ENCODE results near the gene POC1A. TPM values are rescaled to one million over a fixed set of nuclear protein-coding genes. Genes with fewer than 3 reads are reported as not detected.
A peak's percentile ranks its signal among the peaks of the same experiment; 100 is the strongest.

The POC1A gene
- total RNA-seq, 3 donors from 2014 or later = 9.7 to 14.3 (median 11.7) TPM

- DNase-seq (no peak), ATAC-seq (no peak)
- Mint-ChIP-seq H3K9me3 (no peaks in the 10 kb centered on the region), H3K4me1 (ENCODE audit: low read depth) (no peaks in the 10 kb centered on the region), H3K27me3 (ENCODE audit: low read depth) (no peaks in the 10 kb centered on the region), H3K36me3 (ENCODE audit: insufficient read depth) (no peaks in the 10 kb centered on the region), H3K4me3 (no peak overlapping the region)
These were observed 17.7 kb downstream of the POC1A start for GRCh38 chr3:52136513-52136912.

DNA sequence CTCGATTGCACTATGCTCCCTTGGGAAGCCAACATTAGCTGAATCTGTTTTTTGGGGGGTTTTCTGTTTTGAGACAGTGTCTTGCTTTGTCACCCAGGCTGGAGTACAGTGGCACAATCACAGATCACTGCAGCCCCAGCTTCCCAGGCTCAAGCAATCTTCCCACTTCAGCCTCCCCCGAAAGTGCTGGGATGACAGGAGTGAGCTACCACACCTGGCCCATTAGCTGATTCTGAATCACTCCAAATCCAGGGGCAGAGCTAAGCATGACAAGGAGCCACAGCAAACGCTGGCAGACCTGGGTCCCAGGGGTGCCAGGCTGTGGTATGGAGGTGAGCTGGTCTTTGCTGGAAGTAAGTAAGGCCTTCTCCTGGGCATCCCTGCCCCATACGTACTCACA, 18.9 kb downstream of the POC1A start:
- H3K36me3 Mint-ChIP-seq (ENCODE audit: insufficient read depth) = no peaks in the 10 kb centered on the region
- H3K4me1 Mint-ChIP-seq (ENCODE audit: low read depth) = no peaks in the 10 kb centered on the region
- H3K27me3 Mint-ChIP-seq (ENCODE audit: low read depth) = no peaks in the 10 kb centered on the region
- H3K4me3 Mint-ChIP-seq = no peak overlapping the region
- ATAC-seq (no peak), DNase-seq (no peak)
- H3K9me3 Mint-ChIP-seq = no peaks in the 10 kb centered on the region

DNA sequence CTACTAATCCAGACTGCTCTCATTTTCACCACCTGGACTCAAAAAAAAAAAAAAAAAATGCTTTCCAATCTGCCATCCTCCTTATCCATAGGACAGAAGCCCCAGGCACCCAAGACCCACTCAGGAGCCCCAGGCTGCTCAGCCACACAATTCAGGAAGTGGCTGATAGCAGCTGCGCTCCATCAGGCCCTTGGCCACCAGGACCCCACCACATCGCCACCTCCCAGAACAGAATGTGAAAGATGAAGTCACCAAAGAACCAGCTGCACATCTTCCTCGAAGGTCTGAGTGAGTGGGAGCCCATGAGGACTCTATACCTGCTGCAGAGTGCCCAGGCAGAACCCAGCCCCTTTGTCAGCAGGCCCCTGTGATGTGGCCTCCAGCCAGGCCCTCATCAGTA, 19.5 kb downstream of the POC1A start:
- H3K9me3 Mint-ChIP-seq = no peaks in the 10 kb centered on the region
- no peaks in the 10 kb centered on the region for H3K36me3 Mint-ChIP-seq (ENCODE audit: insufficient read depth)
- H3K27me3 Mint-ChIP-seq (ENCODE audit: low read depth) = no peaks in the 10 kb centered on the region
- DNase-seq (no peak), ATAC-seq (no peak)
- H3K4me3 Mint-ChIP-seq = no peak overlapping the region
- no peaks in the 10 kb centered on the region for H3K4me1 Mint-ChIP-seq (ENCODE audit: low read depth)

DNA sequence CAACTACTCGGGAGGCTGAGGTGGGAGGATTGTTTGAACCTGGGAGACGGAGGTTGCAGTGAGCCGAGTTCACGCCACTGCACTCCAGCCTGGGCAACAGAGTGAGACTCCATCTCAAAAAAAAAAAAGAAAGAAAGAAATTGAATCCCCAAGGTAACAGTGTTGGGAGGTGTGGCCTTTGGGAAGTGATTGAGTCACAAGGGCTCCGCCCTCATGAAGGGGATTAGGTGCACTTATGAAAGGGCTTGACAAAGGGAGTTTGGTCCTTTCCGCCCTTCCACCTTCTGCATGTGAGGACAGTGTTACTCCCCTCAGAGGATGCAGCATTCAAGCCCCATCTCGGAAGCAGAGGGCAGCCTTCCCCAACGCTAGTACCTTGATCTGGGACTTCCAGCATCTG, 21.3 kb downstream of the POC1A start:
- DNase-seq = no peak
- H3K4me1 Mint-ChIP-seq (ENCODE audit: low read depth) = no peaks in the 10 kb centered on the region

GRCh38 chr3:52132041-52132440, 22.2 kb downstream of the POC1A start:
- H3K4me3 Mint-ChIP-seq = no peak overlapping the region
- ATAC-seq = no peak
- no peaks in the 10 kb centered on the region for H3K36me3 Mint-ChIP-seq (ENCODE audit: insufficient read depth)
- no peak for DNase-seq
- no peaks in the 10 kb centered on the region for H3K4me1 Mint-ChIP-seq (ENCODE audit: low read depth)
- no peaks in the 10 kb centered on the region for H3K9me3 Mint-ChIP-seq
- H3K27me3 Mint-ChIP-seq (ENCODE audit: low read depth) = no peaks in the 10 kb centered on the region

More for the DNA sequence above, 21.3 kb downstream of the POC1A start:
- Mint-ChIP-seq H3K9me3 (no peaks in the 10 kb centered on the region), H3K36me3 (ENCODE audit: insufficient read depth) (no peaks in the 10 kb centered on the region), H3K27me3 (ENCODE audit: low read depth) (no peaks in the 10 kb centered on the region), H3K4me3 (no peak overlapping the region)
- ATAC-seq = no peak

DNA sequence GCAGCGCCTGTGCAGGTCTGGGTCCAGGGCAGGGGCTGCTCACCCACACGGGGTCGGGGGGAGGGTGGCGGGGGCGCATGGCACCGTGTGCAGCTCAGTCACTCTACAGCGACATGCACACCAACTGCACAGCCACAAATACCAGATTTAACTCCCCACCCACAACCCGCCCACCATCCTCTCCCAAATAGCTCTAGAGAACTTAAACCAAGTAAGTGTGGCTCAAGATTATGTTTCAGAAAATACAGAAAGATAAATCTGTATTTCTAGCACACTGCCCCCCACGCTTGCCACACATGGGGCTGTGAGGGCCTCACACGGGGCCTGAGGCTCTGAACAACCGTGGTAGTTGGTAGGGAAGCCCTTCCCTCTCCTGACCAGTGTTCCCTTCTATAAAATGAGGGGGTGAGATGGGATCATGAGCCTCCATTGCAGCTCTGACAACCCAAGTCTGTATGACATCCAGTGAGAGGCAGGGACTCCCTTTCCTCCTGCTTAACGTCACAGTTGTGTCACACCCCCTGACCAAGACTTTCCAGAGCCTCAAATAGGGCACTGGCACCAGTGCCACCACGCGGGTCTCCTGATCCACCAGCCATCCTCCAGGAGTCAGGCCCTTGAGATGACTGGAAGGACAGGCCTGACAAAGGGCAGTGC, 23.1 kb downstream of the POC1A start:
- Mint-ChIP-seq H3K36me3 (ENCODE audit: insufficient read depth) (no peaks in the 10 kb centered on the region), H3K4me1 (ENCODE audit: low read depth) (no peaks in the 10 kb centered on the region), H3K27me3 (ENCODE audit: low read depth) (no peaks in the 10 kb centered on the region), H3K9me3 (no peaks in the 10 kb centered on the region), H3K4me3 (no peak overlapping the region)
- no peak for ATAC-seq
- no peak for DNase-seq

DNA sequence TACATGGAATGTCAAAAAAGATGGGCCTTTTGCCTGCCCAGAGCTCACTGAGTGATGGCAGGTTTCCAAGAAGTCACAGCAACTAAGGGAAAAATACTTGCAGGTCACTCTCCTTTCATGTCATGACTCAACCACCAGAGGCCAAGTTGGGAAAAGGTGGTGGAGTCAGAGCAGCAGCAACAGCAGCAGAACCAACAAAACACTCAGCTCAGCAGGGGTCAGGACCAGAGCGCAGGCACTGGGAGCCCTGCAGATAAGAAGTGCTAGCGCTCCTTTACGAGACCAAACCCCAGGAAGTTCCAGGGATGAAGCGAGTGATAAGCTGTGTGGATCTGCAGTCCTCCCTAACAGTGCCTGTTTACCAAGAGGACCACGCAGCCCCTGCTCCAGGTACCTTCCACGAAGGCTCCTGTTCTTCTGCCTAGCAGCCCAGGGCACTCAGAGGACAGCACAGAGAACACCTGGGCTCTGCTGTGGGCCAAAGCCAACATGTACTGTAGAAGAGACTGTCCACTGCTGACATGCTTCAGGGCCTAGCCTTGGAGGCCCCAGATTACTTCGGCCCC, 26.0 kb downstream of the POC1A start:
- no peaks in the 10 kb centered on the region for H3K9me3 Mint-ChIP-seq
- no peaks in the 10 kb centered on the region for H3K4me1 Mint-ChIP-seq (ENCODE audit: low read depth)
- ATAC-seq (no peak), DNase-seq (no peak)
- H3K4me3 Mint-ChIP-seq = no peak overlapping the region
- no peaks in the 10 kb centered on the region for H3K36me3 Mint-ChIP-seq (ENCODE audit: insufficient read depth)
- H3K27me3 Mint-ChIP-seq (ENCODE audit: low read depth) = no peaks in the 10 kb centered on the region

DNA sequence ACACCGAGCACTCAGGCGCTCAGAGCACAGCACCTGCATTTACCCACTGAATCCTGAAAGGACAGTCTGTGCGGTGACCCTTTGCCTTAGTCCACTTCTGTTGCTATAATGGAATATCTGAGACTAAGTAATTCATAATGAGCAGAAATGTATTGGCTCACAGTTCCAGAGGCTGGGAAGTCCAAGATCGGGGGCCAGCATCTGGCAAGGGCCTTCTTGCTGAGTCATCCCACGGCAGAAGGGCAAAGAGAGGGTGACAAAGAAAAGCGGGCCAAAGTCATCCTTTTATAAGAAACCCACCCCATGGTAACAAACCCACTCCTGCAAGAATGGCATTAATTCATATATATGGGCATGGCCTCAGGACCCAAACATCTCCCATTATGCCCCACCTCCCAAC, 27.7 kb downstream of the POC1A start:
- H3K36me3 Mint-ChIP-seq (ENCODE audit: insufficient read depth) = no peaks in the 10 kb centered on the region
- no peaks in the 10 kb centered on the region for H3K27me3 Mint-ChIP-seq (ENCODE audit: low read depth)
- ATAC-seq = no peak
- no peak overlapping the region for H3K4me3 Mint-ChIP-seq
- DNase-seq = no peak
- H3K4me1 Mint-ChIP-seq (ENCODE audit: low read depth) = peaks cover 2% of the 10 kb centered on the region
- no peaks in the 10 kb centered on the region for H3K9me3 Mint-ChIP-seq

DNA sequence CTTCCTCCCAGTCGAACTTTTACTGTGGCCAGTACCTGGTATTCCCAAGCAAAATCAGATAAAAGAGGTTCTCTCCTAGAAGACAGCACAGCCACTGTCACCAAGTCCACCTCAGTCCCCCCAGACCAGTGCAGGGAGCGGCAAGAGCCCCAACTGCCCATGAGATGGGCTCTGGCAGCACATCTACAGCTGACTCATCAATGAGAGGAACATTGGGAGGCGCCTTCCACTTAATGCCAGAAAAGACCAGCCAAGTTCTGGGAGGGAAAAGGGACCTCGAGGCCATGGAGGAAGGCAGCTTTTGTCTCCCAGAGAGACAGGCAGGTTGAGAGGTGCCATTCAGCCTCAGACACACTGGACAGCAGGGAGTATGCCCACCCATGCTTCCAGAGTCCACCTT, 28.2 kb downstream of the POC1A start:
- peaks cover 2% of the 10 kb centered on the region for H3K4me1 Mint-ChIP-seq (ENCODE audit: low read depth)
- H3K4me3 Mint-ChIP-seq = no peak overlapping the region

GRCh38 chr3:52124766-52125165, 29.5 kb downstream of the POC1A start:
- Mint-ChIP-seq H3K36me3 (ENCODE audit: insufficient read depth) (no peaks in the 10 kb centered on the region), H3K4me1 (ENCODE audit: low read depth) (peaks cover 2% of the 10 kb centered on the region), H3K27me3 (ENCODE audit: low read depth) (no peaks in the 10 kb centered on the region), H3K9me3 (no peaks in the 10 kb centered on the region), H3K4me3 (no peak overlapping the region)
- DNase-seq = no peak
- no peak for ATAC-seq

More for the DNA sequence above, 28.2 kb downstream of the POC1A start:
- H3K36me3 Mint-ChIP-seq (ENCODE audit: insufficient read depth) = no peaks in the 10 kb centered on the region
- no peaks in the 10 kb centered on the region for H3K9me3 Mint-ChIP-seq
- DNase-seq = no peak
- H3K27me3 Mint-ChIP-seq (ENCODE audit: low read depth) = no peaks in the 10 kb centered on the region
- no peak for ATAC-seq

GRCh38 chr3:52124126-52124525, 30.1 kb downstream of the POC1A start:
- Mint-ChIP-seq H3K4me3 (no peak overlapping the region), H3K4me1 (ENCODE audit: low read depth) (peaks cover 2% of the 10 kb centered on the region), H3K9me3 (no peaks in the 10 kb centered on the region), H3K27me3 (ENCODE audit: low read depth) (no peaks in the 10 kb centered on the region), H3K36me3 (ENCODE audit: insufficient read depth) (no peaks in the 10 kb centered on the region)
- no peak for DNase-seq
- no peak for ATAC-seq

DNA sequence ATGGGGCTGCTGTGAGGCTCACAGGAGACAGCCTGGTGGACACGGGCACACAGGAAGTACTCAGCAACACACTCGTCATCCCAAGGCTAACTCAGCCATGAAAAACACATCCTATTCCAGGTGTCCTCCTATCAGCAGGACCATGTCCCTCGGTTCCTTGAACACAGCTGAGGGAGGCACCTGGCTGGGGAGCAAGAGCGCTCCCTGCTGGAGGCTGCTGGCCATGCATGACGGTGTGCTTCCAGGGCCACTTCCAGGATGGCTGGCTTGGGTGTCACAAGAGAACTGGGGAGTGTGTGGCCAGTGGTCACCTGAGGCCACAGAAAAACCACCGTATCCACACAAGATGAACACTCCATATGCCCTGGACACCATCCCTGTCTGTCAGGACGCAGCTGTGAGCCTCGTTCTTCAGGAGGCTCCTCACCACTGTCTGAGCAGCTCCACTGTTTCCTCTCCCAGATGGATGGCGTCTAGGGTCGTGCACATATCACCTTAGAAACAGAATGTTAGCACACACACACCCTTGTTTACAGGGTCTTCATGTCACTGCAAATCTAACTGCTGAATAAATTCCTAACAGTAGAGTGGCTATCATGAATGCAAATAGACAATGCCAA, 31.0 kb downstream of the POC1A start:
- DNase-seq = peak; percentile 75
- peak; percentile 91 to 92 for ATAC-seq
- H3K4me3 Mint-ChIP-seq = no peak overlapping the region
- no peaks in the 10 kb centered on the region for H3K27me3 Mint-ChIP-seq (ENCODE audit: low read depth)
- H3K36me3 Mint-ChIP-seq (ENCODE audit: insufficient read depth) = no peaks in the 10 kb centered on the region
- peaks cover 2% of the 10 kb centered on the region for H3K4me1 Mint-ChIP-seq (ENCODE audit: low read depth)
- H3K9me3 Mint-ChIP-seq = no peaks in the 10 kb centered on the region

- ATAC-seq (no peak), DNase-seq (no peak)
- H3K4me1 Mint-ChIP-seq (ENCODE audit: low read depth) = peaks cover 2% of the 10 kb centered on the region
- no peaks in the 10 kb centered on the region for H3K36me3 Mint-ChIP-seq (ENCODE audit: insufficient read depth)
- H3K4me3 Mint-ChIP-seq = no peak overlapping the region
- no peaks in the 10 kb centered on the region for H3K9me3 Mint-ChIP-seq
- no peaks in the 10 kb centered on the region for H3K27me3 Mint-ChIP-seq (ENCODE audit: low read depth)
These were observed 31.7 kb downstream of the POC1A start for GRCh38 chr3:52122491-52122890.

DNA sequence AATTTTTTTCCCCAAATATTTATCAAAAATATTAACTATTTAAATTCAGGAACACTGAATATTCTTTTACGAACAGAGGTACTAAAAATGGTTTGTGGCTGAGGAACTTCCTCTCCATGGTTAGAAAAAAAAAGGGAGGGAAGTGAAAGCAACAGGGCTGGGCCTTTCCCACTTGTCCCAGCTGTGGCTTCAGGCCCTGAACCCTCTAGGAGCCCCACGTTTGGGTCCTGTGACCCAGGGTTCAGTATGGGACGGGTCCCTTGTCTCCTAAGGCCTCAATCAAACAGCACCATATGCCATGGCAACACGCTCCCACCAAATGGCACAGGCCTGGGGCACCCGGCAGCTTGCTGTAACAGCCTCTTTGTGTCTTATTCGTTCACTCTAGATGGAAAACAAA, 32.4 kb downstream of the POC1A start:
- Mint-ChIP-seq H3K36me3 (ENCODE audit: insufficient read depth) (no peaks in the 10 kb centered on the region), H3K4me3 (no peak overlapping the region), H3K4me1 (ENCODE audit: low read depth) (peaks cover 2% of the 10 kb centered on the region), H3K27me3 (ENCODE audit: low read depth) (no peaks in the 10 kb centered on the region), H3K9me3 (no peaks in the 10 kb centered on the region)
- no peak for DNase-seq
- no peak for ATAC-seq

DNA sequence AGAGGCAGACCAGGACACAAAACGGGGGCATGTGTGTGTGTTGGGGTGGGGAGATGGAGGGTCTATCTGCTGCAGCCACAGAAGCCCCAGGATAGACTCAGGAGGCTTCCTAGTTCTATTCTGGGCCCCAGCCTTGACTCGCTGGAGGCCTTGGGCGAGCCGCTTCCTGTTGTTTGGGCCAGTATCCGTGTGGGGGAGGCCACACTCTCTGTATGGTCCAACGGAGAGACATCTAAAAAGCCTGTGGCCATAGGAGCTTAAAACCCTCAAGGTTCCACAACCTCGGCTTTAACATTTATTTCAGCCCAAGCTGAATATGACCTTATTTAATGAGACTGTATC, 32.8 kb downstream of the POC1A start:
- no peaks in the 10 kb centered on the region for H3K27me3 Mint-ChIP-seq (ENCODE audit: low read depth)

More for the DNA sequence above, 32.8 kb downstream of the POC1A start:
- H3K4me3 Mint-ChIP-seq = no peak overlapping the region
- DNase-seq = no peak
- H3K36me3 Mint-ChIP-seq (ENCODE audit: insufficient read depth) = no peaks in the 10 kb centered on the region
- H3K9me3 Mint-ChIP-seq = no peaks in the 10 kb centered on the region
- no peak for ATAC-seq
- H3K4me1 Mint-ChIP-seq (ENCODE audit: low read depth) = peaks cover 2% of the 10 kb centered on the region

All from activated T-cell treated with anti-CD3 and anti-CD28 coated beads, Interleukin-2, amount 50 U/mL, for 4 hours (primary cell).